Measurements from ENCODE around the gene ANXA6. TPM values are rescaled to one million over a fixed set of nuclear protein-coding genes. Genes with fewer than 3 reads are reported as not detected.
A peak's percentile ranks its signal among the peaks of the same experiment; 100 is the strongest.

ANXA6 gene
- polyA plus RNA-seq, 1 donor, result 112 TPM

- Histone ChIP-seq H3K27me3 (ENCODE audit: control insufficient read depth, insufficient read depth, low read length) (no peaks in the 10 kb centered on the region), H3K4me1 (ENCODE audit: control insufficient read depth, insufficient read depth, low read length) (peaks cover 24% of the 10 kb centered on the region), H3K9me3 (ENCODE audit: control insufficient read depth, low read depth, low read length) (no peaks in the 10 kb centered on the region), H3K27ac (ENCODE audit: low read length) (peak overlapping the region; percentile 69), H3K4me3 (ENCODE audit: low read length) (no peak overlapping the region), H3K36me3 (ENCODE audit: control insufficient read depth, insufficient read depth, low read length) (peaks cover 68% of the 10 kb centered on the region)
- DNase-seq, result no peak
- WGBS (ENCODE audit: insufficient coverage, low lambda C conversion rate), result 100% methylated on average over 1 of the region's 8 CpGs
These were observed 27.2 kb downstream of the ANXA6 start for GRCh38 chr5:151130235-151130921.

- peak; percentile 48 to 83 for DNase-seq
- H3K36me3 ChIP-seq (ENCODE audit: control insufficient read depth, insufficient read depth, low read length), result peaks cover 61% of the 10 kb centered on the region
These were observed 28.8 kb downstream of the ANXA6 start for GRCh38 chr5:151128817-151129216.

GRCh38 chr5:151127926-151128325, 29.7 kb downstream of the ANXA6 start:
- DNase-seq, result no peak
- H3K36me3 ChIP-seq (ENCODE audit: control insufficient read depth, insufficient read depth, low read length), result peaks cover 64% of the 10 kb centered on the region

More at GRCh38 chr5:151128817-151129216, 28.8 kb downstream of the ANXA6 start:
- H3K9me3 ChIP-seq (ENCODE audit: control insufficient read depth, low read depth, low read length), result no peaks in the 10 kb centered on the region
- peak overlapping the region; percentile 11 for H3K27ac ChIP-seq (ENCODE audit: low read length)
- peaks cover 24% of the 10 kb centered on the region for H3K4me1 ChIP-seq (ENCODE audit: control insufficient read depth, insufficient read depth, low read length)
- no peaks in the 10 kb centered on the region for H3K27me3 ChIP-seq (ENCODE audit: control insufficient read depth, insufficient read depth, low read length)
- no CpG with 5 or more reads among the region's 4 CpGs for WGBS (ENCODE audit: insufficient coverage, low lambda C conversion rate)
- H3K4me3 ChIP-seq (ENCODE audit: low read length), result no peak overlapping the region

GRCh38 chr5:151126199-151126645, 31.4 kb downstream of the ANXA6 start:
- DNase-seq, result peak; percentile 40 to 42
- WGBS (ENCODE audit: insufficient coverage, low lambda C conversion rate), result no CpG with 5 or more reads among the region's 9 CpGs
- Histone ChIP-seq H3K4me3 (ENCODE audit: low read length) (no peak overlapping the region), H3K27me3 (ENCODE audit: control insufficient read depth, insufficient read depth, low read length) (no peaks in the 10 kb centered on the region), H3K36me3 (ENCODE audit: control insufficient read depth, insufficient read depth, low read length) (peaks cover 71% of the 10 kb centered on the region), H3K9me3 (ENCODE audit: control insufficient read depth, low read depth, low read length) (no peaks in the 10 kb centered on the region), H3K4me1 (ENCODE audit: control insufficient read depth, insufficient read depth, low read length) (peaks cover 21% of the 10 kb centered on the region), H3K27ac (ENCODE audit: low read length) (no peak overlapping the region)

More at GRCh38 chr5:151127926-151128325, 29.7 kb downstream of the ANXA6 start:
- H3K27ac ChIP-seq (ENCODE audit: low read length), result no peak overlapping the region
- H3K9me3 ChIP-seq (ENCODE audit: control insufficient read depth, low read depth, low read length), result no peaks in the 10 kb centered on the region
- no CpG with 5 or more reads among the region's 8 CpGs for WGBS (ENCODE audit: insufficient coverage, low lambda C conversion rate)
- H3K4me1 ChIP-seq (ENCODE audit: control insufficient read depth, insufficient read depth, low read length), result peaks cover 24% of the 10 kb centered on the region
- H3K4me3 ChIP-seq (ENCODE audit: low read length), result no peak overlapping the region
- H3K27me3 ChIP-seq (ENCODE audit: control insufficient read depth, insufficient read depth, low read length), result no peaks in the 10 kb centered on the region

- H3K4me1 ChIP-seq (ENCODE audit: control insufficient read depth, insufficient read depth, low read length), result peaks cover 14% of the 10 kb centered on the region
- H3K9me3 ChIP-seq (ENCODE audit: control insufficient read depth, low read depth, low read length), result no peaks in the 10 kb centered on the region
- H3K4me3 ChIP-seq (ENCODE audit: low read length), result no peak overlapping the region
- no CpG with 5 or more reads among the region's 7 CpGs for WGBS (ENCODE audit: insufficient coverage, low lambda C conversion rate)
- no peak overlapping the region for H3K27ac ChIP-seq (ENCODE audit: low read length)
- peaks cover 72% of the 10 kb centered on the region for H3K36me3 ChIP-seq (ENCODE audit: control insufficient read depth, insufficient read depth, low read length)
- no peak for DNase-seq
- H3K27me3 ChIP-seq (ENCODE audit: control insufficient read depth, insufficient read depth, low read length), result no peaks in the 10 kb centered on the region
These were observed 32.2 kb downstream of the ANXA6 start for GRCh38 chr5:151125421-151125820.

GRCh38 chr5:151123897-151124751, 33.5 kb downstream of the ANXA6 start:
- WGBS (ENCODE audit: insufficient coverage, low lambda C conversion rate), result no CpG with 5 or more reads among the region's 17 CpGs
- Histone ChIP-seq H3K36me3 (ENCODE audit: control insufficient read depth, insufficient read depth, low read length) (peaks cover 78% of the 10 kb centered on the region), H3K27ac (ENCODE audit: low read length) (no peak overlapping the region), H3K27me3 (ENCODE audit: control insufficient read depth, insufficient read depth, low read length) (no peaks in the 10 kb centered on the region), H3K4me1 (ENCODE audit: control insufficient read depth, insufficient read depth, low read length) (peaks cover 11% of the 10 kb centered on the region), H3K4me3 (ENCODE audit: low read length) (no peak overlapping the region), H3K9me3 (ENCODE audit: control insufficient read depth, low read depth, low read length) (no peaks in the 10 kb centered on the region)
- no peak for DNase-seq

GRCh38 chr5:151122828-151123227, 34.8 kb downstream of the ANXA6 start:
- Histone ChIP-seq H3K27ac (ENCODE audit: low read length) (no peak overlapping the region), H3K4me3 (ENCODE audit: low read length) (no peak overlapping the region), H3K27me3 (ENCODE audit: control insufficient read depth, insufficient read depth, low read length) (no peaks in the 10 kb centered on the region), H3K4me1 (ENCODE audit: control insufficient read depth, insufficient read depth, low read length) (peaks cover 6% of the 10 kb centered on the region), H3K9me3 (ENCODE audit: control insufficient read depth, low read depth, low read length) (no peaks in the 10 kb centered on the region), H3K36me3 (ENCODE audit: control insufficient read depth, insufficient read depth, low read length) (peaks cover 73% of the 10 kb centered on the region)
- no CpG with 5 or more reads among the region's 14 CpGs for WGBS (ENCODE audit: insufficient coverage, low lambda C conversion rate)
- DNase-seq, result no peak

- no peak for DNase-seq
- WGBS (ENCODE audit: insufficient coverage, low lambda C conversion rate), result no CpG with 5 or more reads among the region's 5 CpGs
- Histone ChIP-seq H3K27ac (ENCODE audit: low read length) (no peak overlapping the region), H3K4me3 (ENCODE audit: low read length) (no peak overlapping the region), H3K36me3 (ENCODE audit: control insufficient read depth, insufficient read depth, low read length) (peaks cover 73% of the 10 kb centered on the region), H3K9me3 (ENCODE audit: control insufficient read depth, low read depth, low read length) (no peaks in the 10 kb centered on the region), H3K27me3 (ENCODE audit: control insufficient read depth, insufficient read depth, low read length) (no peaks in the 10 kb centered on the region), H3K4me1 (ENCODE audit: control insufficient read depth, insufficient read depth, low read length) (peaks cover 6% of the 10 kb centered on the region)
These were observed 35.9 kb downstream of the ANXA6 start for GRCh38 chr5:151121665-151122064.

- Histone ChIP-seq H3K9me3 (ENCODE audit: control insufficient read depth, low read depth, low read length) (no peaks in the 10 kb centered on the region), H3K4me1 (ENCODE audit: control insufficient read depth, insufficient read depth, low read length) (peaks cover 6% of the 10 kb centered on the region), H3K27me3 (ENCODE audit: control insufficient read depth, insufficient read depth, low read length) (no peaks in the 10 kb centered on the region), H3K27ac (ENCODE audit: low read length) (no peak overlapping the region), H3K4me3 (ENCODE audit: low read length) (no peak overlapping the region), H3K36me3 (ENCODE audit: control insufficient read depth, insufficient read depth, low read length) (peaks cover 77% of the 10 kb centered on the region)
- no CpG with 5 or more reads among the region's 2 CpGs for WGBS (ENCODE audit: insufficient coverage, low lambda C conversion rate)
- no peak for DNase-seq
These were observed 36.5 kb downstream of the ANXA6 start for GRCh38 chr5:151121095-151121494.

- H3K27ac ChIP-seq (ENCODE audit: low read length), result no peak overlapping the region
- 100% methylated on average over 1 of the region's 7 CpGs for WGBS (ENCODE audit: insufficient coverage, low lambda C conversion rate)
- no peaks in the 10 kb centered on the region for H3K27me3 ChIP-seq (ENCODE audit: control insufficient read depth, insufficient read depth, low read length)
- H3K4me1 ChIP-seq (ENCODE audit: control insufficient read depth, insufficient read depth, low read length), result peaks cover 6% of the 10 kb centered on the region
- DNase-seq, result peak in 1 of 2 donors; percentile 69
- H3K36me3 ChIP-seq (ENCODE audit: control insufficient read depth, insufficient read depth, low read length), result peaks cover 65% of the 10 kb centered on the region
- H3K9me3 ChIP-seq (ENCODE audit: control insufficient read depth, low read depth, low read length), result no peaks in the 10 kb centered on the region
- H3K4me3 ChIP-seq (ENCODE audit: low read length), result no peak overlapping the region
These were observed 38.5 kb downstream of the ANXA6 start for GRCh38 chr5:151118913-151119575.
